Cardiac atrium fibroblast (primary cell): ENCODE measurements around the gene PRSS27. TPM values are rescaled to one million over a fixed set of nuclear protein-coding genes. Genes with fewer than 3 reads are reported as not detected.

Source experiments
- total RNA-seq: library from RNA; depleted of rRNA; stranded (reverse); fragments of >200 nt; gene quantifications from 2 replicates; pipeline ENCODE4 v1.2.3, GENCODE V29; 2015

PRSS27 gene
- total RNA-seq, result 0.16 and 0.18 TPM in 2 replicates

GRCh38 chr16:2720064-2720457 is at the start of gene PRSS27:
TSS of gene PRSS27 (minus strand) at chr16:2720224. CDS start at chr16:2720160, 64 bp downstream.

GRCh38 chr16:2752035-2752849 is 32.2 kb upstream of the PRSS27 start, which contains the start of gene SRRM2:
TSS of gene SRRM2 (plus strand) at chr16:2752638. CDS start at chr16:2756365, 3,727 bp downstream.

GRCh38 chr16:2682209-2683021 is 37.6 kb downstream of the PRSS27 start, which contains the start of gene KCTD5:
TSS of gene KCTD5 (plus strand) at chr16:2682523. CDS start at chr16:2682549, 26 bp downstream.

Other genes starting within 250 kb of the PRSS27 start
- not detected in 2 replicates for gene NTN3, start 248.9 kb downstream of the PRSS27 start, total RNA-seq
- gene TBC1D24, start 245.1 kb downstream of the PRSS27 start, total RNA-seq, result 7.4 and 9.9 TPM in 2 replicates
- gene ATP6V0C, start 206.3 kb downstream of the PRSS27 start, total RNA-seq, result 53.5 and 59.2 TPM in 2 replicates
- gene AMDHD2, start 199.9 kb downstream of the PRSS27 start, total RNA-seq, result 31.8 and 40.5 TPM in 2 replicates
- not detected in 2 replicates for gene CEMP1, start 188.8 kb downstream of the PRSS27 start, total RNA-seq
- gene PDPK1, start 182.2 kb downstream of the PRSS27 start, total RNA-seq, result 11.7 and 15.4 TPM in 2 replicates
- 29.1 and 33.0 TPM in 2 replicates for gene KCTD5, start 37.7 kb downstream of the PRSS27 start, total RNA-seq
- gene SRRM2, start 32.4 kb upstream of the PRSS27 start, total RNA-seq, result 46.7 and 53.8 TPM in 2 replicates
- 262 and 317 TPM in 2 replicates for gene ELOB, start 57.1 kb upstream of the PRSS27 start, total RNA-seq
- not detected in 2 replicates for gene PRSS33, start 67.3 kb upstream of the PRSS27 start, total RNA-seq
- gene PRSS41, start 78.2 kb upstream of the PRSS27 start, total RNA-seq, result not detected in 2 replicates
- not detected in 2 replicates for gene PRSS21, start 97.0 kb upstream of the PRSS27 start, total RNA-seq
- 1.8 TPM in 1 of 2 replicates, not detected in the other for gene ZG16B, start 110.1 kb upstream of the PRSS27 start, total RNA-seq
- gene PRSS22, start 137.9 kb upstream of the PRSS27 start, total RNA-seq, result not detected in 2 replicates
- 75.6 and 81.2 TPM in 2 replicates for gene FLYWCH2, start 163.0 kb upstream of the PRSS27 start, total RNA-seq
- 22.6 and 28.2 TPM in 2 replicates for gene FLYWCH1, start 191.7 kb upstream of the PRSS27 start, total RNA-seq
- gene KREMEN2, start 244.1 kb upstream of the PRSS27 start, total RNA-seq, result not detected in 2 replicates
- gene PAQR4, start 249.1 kb upstream of the PRSS27 start, total RNA-seq, result 10.0 and 10.5 TPM in 2 replicates